Measurements from ENCODE around the gene FBXO34.

The FBXO34 gene, protein sequence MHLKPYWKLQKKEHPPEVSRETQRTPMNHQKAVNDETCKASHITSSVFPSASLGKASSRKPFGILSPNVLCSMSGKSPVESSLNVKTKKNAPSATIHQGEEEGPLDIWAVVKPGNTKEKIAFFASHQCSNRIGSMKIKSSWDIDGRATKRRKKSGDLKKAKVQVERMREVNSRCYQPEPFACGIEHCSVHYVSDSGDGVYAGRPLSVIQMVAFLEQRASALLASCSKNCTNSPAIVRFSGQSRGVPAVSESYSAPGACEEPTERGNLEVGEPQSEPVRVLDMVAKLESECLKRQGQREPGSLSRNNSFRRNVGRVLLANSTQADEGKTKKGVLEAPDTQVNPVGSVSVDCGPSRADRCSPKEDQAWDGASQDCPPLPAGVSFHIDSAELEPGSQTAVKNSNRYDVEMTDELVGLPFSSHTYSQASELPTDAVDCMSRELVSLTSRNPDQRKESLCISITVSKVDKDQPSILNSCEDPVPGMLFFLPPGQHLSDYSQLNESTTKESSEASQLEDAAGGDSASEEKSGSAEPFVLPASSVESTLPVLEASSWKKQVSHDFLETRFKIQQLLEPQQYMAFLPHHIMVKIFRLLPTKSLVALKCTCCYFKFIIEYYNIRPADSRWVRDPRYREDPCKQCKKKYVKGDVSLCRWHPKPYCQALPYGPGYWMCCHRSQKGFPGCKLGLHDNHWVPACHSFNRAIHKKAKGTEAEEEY

GRCh38 chr14:55270832-55271571 is at the start of gene FBXO34:
Gene FBXO34, plus strand, starts transcription at chr14:55271421. Its CDS starts 78,970 bp downstream, at chr14:55350391.
- DNase-seq = peak; percentile 98 to 100
- TF ChIP-seq GATA1 (IDR thresholded peaks at IDR 0.05; ENCODE audit: low read depth, low read length) (no peak), POLR2A (IDR thresholded peaks at IDR 0.05; ENCODE audit: low read length) (peak; percentile 90)

GRCh38 chr14:55221968-55222367 is 49.3 kb upstream of the FBXO34 start:
- no peak for DNase-seq
- TF ChIP-seq POLR2A (IDR thresholded peaks at IDR 0.05; ENCODE audit: low read length) (no peak), GATA1 (IDR thresholded peaks at IDR 0.05; ENCODE audit: low read depth, low read length) (no peak)

DNA sequence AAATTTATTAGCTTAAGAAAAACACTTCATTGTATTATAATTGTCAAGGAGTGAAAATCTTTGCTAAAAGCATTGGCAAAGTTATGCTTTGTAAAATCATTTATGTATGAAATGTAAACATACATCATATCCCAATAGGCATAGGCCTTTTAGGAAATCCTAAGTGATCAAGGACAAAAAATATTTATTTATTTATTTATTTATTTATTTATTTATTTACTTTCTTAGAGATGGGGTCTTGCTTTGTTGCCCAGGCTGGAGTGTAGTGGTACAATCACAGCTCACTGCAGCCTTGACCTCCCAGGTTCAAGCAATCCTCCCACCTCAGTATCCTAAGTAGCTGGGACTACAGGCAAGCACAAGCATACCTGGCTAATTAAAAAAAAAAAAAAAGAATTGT is 47.9 kb upstream of the FBXO34 start:
- no peak for DNase-seq
- no peak for TF ChIP-seq GATA1 (IDR thresholded peaks at IDR 0.05; ENCODE audit: low read depth, low read length)
- no peak for TF ChIP-seq POLR2A (IDR thresholded peaks at IDR 0.05; ENCODE audit: low read length)

- TF ChIP-seq POLR2A (IDR thresholded peaks at IDR 0.05; ENCODE audit: low read length) (no peak), GATA1 (IDR thresholded peaks at IDR 0.05; ENCODE audit: low read depth, low read length) (no peak)
- DNase-seq = no peak
These were observed 43.0 kb upstream of the FBXO34 start for GRCh38 chr14:55228261-55228660.

GRCh38 chr14:55233591-55233990 is 37.6 kb upstream of the FBXO34 start:
- TF ChIP-seq GATA1 (IDR thresholded peaks at IDR 0.05; ENCODE audit: low read depth, low read length) (no peak), POLR2A (IDR thresholded peaks at IDR 0.05; ENCODE audit: low read length) (no peak)
- DNase-seq = no peak

GRCh38 chr14:55238019-55238680 is 33.1 kb upstream of the FBXO34 start:
- no peak for TF ChIP-seq POLR2A (IDR thresholded peaks at IDR 0.05; ENCODE audit: low read length)
- no peak for DNase-seq

DNA sequence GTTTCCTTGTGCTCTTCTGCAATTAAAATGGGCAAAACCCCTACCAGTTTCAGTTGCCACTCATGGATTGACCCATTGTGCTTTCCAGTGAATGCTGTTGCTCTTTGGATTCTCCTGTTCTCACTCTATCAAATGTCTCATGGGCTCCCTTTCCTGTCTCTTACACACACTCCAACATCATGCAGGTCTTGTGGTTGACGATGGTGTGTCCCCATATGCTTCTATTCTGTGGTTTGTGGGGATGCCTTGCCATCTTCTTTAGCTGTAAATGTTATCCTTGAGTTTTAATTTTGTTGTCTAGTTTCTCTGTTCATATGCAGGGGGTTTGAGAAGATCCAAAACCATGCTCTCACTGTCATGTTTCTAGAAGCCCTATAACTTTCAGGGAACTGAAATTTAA is 31.9 kb upstream of the FBXO34 start:
- no peak for DNase-seq
- no peak for TF ChIP-seq POLR2A (IDR thresholded peaks at IDR 0.05; ENCODE audit: low read length)
- no peak for TF ChIP-seq GATA1 (IDR thresholded peaks at IDR 0.05; ENCODE audit: low read depth, low read length)

DNA sequence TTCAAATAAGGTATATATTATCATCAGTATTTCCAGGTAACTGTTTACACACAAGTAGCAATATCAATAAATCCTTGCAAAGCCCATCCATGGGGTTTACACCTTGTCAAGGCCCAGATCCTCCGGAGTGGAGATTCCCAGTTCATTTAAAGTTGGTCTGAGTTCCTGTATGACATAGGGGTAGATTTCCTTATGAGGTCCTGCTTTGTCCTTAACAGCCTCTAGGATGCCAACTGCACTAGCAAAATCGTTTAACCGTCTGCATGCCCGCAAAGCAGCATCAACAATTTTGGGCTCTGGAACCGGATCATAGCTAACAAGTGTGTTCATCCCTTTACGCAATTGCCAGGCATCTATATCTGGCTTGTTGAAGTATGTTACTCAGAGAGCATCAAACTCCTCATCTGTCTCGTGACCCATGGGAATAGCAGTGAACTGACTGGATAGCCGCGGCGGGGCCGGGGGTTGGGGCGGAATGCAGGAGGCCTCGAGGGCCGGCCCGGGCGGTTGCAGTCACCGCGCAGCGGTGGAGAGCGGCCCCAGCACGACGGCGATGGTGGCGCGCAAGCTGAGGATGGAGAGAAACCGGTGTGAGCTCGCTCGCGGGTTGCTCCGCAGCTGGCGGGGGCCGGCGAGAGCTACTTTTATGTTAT is 30.6 kb upstream of the FBXO34 start:
- DNase-seq = no peak
- TF ChIP-seq GATA1 (IDR thresholded peaks at IDR 0.05; ENCODE audit: low read depth, low read length) = no peak
- no peak for TF ChIP-seq POLR2A (IDR thresholded peaks at IDR 0.05; ENCODE audit: low read length)

GRCh38 chr14:55241673-55242072 is 29.5 kb upstream of the FBXO34 start:
- DNase-seq = no peak
- TF ChIP-seq GATA1 (IDR thresholded peaks at IDR 0.05; ENCODE audit: low read depth, low read length) = no peak
- TF ChIP-seq POLR2A (IDR thresholded peaks at IDR 0.05; ENCODE audit: low read length) = no peak

- TF ChIP-seq GATA1 (IDR thresholded peaks at IDR 0.05; ENCODE audit: low read depth, low read length) (no peak), POLR2A (IDR thresholded peaks at IDR 0.05; ENCODE audit: low read length) (no peak)
- DNase-seq = no peak
These were observed 27.8 kb upstream of the FBXO34 start for GRCh38 chr14:55243386-55243785.

DNA sequence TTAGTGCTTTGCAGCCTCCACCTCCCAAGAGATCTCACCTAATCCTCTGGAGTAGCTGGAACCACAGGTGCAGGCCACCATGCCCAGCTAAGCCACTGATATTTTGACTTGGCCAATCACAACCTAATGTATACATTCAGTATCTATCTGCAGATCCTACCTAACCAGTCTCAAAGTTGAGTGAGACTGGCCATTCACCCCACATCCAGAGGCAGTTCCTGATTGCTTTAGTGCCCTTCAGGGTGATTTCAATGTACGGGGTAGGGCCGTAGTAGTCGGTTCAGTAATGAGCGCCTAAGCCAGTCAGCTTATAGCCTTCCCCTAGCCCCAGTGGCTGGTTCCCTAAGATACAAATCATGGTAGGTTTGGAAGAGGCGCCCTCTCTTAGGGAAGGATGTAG is 27.4 kb upstream of the FBXO34 start:
- no peak for DNase-seq
- TF ChIP-seq POLR2A (IDR thresholded peaks at IDR 0.05; ENCODE audit: low read length) (no peak), GATA1 (IDR thresholded peaks at IDR 0.05; ENCODE audit: low read depth, low read length) (no peak)

- DNase-seq = peak; percentile 41 to 58
- TF ChIP-seq GATA1 (IDR thresholded peaks at IDR 0.05; ENCODE audit: low read depth, low read length) (no peak), POLR2A (IDR thresholded peaks at IDR 0.05; ENCODE audit: low read length) (no peak)
These were observed 25.5 kb upstream of the FBXO34 start for GRCh38 chr14:55245657-55246268.

DNA sequence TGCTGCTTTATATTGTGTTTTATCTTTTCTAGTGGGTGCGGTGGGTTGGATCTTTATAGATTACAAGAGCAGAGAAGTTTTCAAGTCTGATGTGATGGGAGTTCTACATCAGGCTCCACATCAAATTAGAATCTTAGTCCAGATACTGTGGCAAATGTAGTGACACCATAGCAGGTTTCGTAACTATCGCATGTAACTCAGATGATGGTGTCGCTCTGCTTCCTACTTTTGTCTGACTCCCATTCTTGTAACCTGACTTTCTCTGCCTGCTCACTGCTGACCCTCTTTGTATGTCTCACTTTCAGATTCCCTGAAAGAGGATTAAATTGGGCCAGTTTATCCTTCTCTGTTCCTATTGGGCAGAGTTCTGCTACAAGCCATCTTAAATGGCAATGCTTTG is 22.8 kb upstream of the FBXO34 start:
- DNase-seq = no peak
- TF ChIP-seq POLR2A (IDR thresholded peaks at IDR 0.05; ENCODE audit: low read length) (no peak), GATA1 (IDR thresholded peaks at IDR 0.05; ENCODE audit: low read depth, low read length) (no peak)

All from erythroblast (primary cell).